ENCODE data around the gene ETV5. TPM values are rescaled to one million over a fixed set of nuclear protein-coding genes. Genes with fewer than 3 reads are reported as not detected.

The ETV5 gene
- total and polyA plus RNA-seq, 9 of the 15 experiments (the other 6 are each of a cell fraction or from before 2014, with no cell fraction given): 9.2 to 25.9 (median 15.9) TPM

GRCh38 chr3:186080849-186081438, 27.9 kb downstream of the ETV5 start:
- no TSS peak for BruUV-seq (replicated peaks)
- ChIA-PET POLR2A (interaction anchor here (0.7 to 3.2 kb wide), 4 partner anchors 12 to 172 kb away, joined by 3 to 15 read pairs (median 4); no protein-coding TSS in a partner anchor), CTCF (ENCODE audit: low intra/inter-chr PET ratio) (no interaction called here)
- intact Hi-C loops (cut with micrococcal nuclease) (no loop called here), in situ Hi-C loops (cut with MboI) (no loop called here)
- H2AFZ ChIP-seq (ENCODE audit: low read depth, low read length): no peak overlapping the region
- H3K36me3 ChIP-seq (ENCODE audit: control insufficient read depth, insufficient read depth, low read length): peaks cover 6% of the 10 kb centered on the region; the same call in 2 of the 3 replicates
- no peaks in the 10 kb centered on the region for H3K9me1 ChIP-seq (ENCODE audit: control insufficient read depth, insufficient read depth, low read length)
- no peaks in the 10 kb centered on the region for H3K79me2 ChIP-seq (ENCODE audit: control insufficient read depth, insufficient read depth, low read length)
- H3K4me3 ChIP-seq: no peak overlapping the region
- DNase-seq (ENCODE audit: extremely low read depth in 1 of 4, low spot score in 3 of 4) (no peak), ATAC-seq (no peak), FAIRE-seq (no peak)
- WGBS (ENCODE audit: insufficient coverage, low coverage, missing lambda C conversion rate): 44% methylated on average over 5 of the region's 5 CpGs
- H3K4me2 ChIP-seq (ENCODE audit: insufficient read depth, low read length): no peak overlapping the region
- H3K27ac ChIP-seq (ENCODE audit: extremely low read depth, low read depth, low read length): no peak overlapping the region
- H3K27me3 ChIP-seq (ENCODE audit: control insufficient read depth in 2 of 2, insufficient read depth in 2 of 2, low read length in 2 of 2): no peaks in the 10 kb centered on the region
- no peaks in the 10 kb centered on the region for H3K9me3 ChIP-seq (replicated peaks; ENCODE audit: control insufficient read depth, insufficient read depth, low read depth, low read length)
- H4K20me1 ChIP-seq (replicated peaks; ENCODE audit: control insufficient read depth, insufficient read depth, low read length): no peaks in the 10 kb centered on the region
- no peak overlapping the region for H3K9ac ChIP-seq (ENCODE audit: insufficient read depth in 1 of 2, low read depth in 2 of 2, low read length in 2 of 2)
- H3K4me1 ChIP-seq (replicated peaks in 1 of 2; ENCODE audit: control insufficient read depth in 2 of 2, insufficient read depth in 2 of 2, low read length in 2 of 2): no peaks in the 10 kb centered on the region
- no peak for TF ChIP-seq ZZZ3 (IDR thresholded peaks at IDR 0.05)
- TF ChIP-seq, protein P1, sequence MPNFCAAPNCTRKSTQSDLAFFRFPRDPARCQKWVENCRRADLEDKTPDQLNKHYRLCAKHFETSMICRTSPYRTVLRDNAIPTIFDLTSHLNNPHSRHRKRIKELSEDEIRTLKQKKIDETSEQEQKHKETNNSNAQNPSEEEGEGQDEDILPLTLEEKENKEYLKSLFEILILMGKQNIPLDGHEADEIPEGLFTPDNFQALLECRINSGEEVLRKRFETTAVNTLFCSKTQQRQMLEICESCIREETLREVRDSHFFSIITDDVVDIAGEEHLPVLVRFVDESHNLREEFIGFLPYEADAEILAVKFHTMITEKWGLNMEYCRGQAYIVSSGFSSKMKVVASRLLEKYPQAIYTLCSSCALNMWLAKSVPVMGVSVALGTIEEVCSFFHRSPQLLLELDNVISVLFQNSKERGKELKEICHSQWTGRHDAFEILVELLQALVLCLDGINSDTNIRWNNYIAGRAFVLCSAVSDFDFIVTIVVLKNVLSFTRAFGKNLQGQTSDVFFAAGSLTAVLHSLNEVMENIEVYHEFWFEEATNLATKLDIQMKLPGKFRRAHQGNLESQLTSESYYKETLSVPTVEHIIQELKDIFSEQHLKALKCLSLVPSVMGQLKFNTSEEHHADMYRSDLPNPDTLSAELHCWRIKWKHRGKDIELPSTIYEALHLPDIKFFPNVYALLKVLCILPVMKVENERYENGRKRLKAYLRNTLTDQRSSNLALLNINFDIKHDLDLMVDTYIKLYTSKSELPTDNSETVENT (CRISPR knock-in tag; IDR thresholded peaks at IDR 0.05): no peak
- TF ChIP-seq CTCFL (IDR thresholded peaks at IDR 0.05; ENCODE audit: borderline replicate concordance, insufficient read depth, low read depth, low read length, poor library complexity, severe bottlenecking): no peak
- TF ChIP-seq ZBTB1 (CRISPR knock-in tag; IDR thresholded peaks at IDR 0.05; ENCODE audit: borderline replicate concordance, low read depth): no peak
- no peak for TF ChIP-seq ZC3H8 (IDR thresholded peaks at IDR 0.05)
- no peak for TF ChIP-seq ZNF586 (CRISPR knock-in tag; conservative IDR thresholded peaks at IDR 0.05)
- TF ChIP-seq HMGXB4 (CRISPR knock-in tag; IDR thresholded peaks at IDR 0.05): no peak
- no peak for TF ChIP-seq MIER1 (IDR thresholded peaks at IDR 0.05; ENCODE audit: low read depth)
- no peak for TF ChIP-seq ESRRA (IDR thresholded peaks at IDR 0.05; ENCODE audit: borderline replicate concordance, low read depth)
- TF ChIP-seq ZNF717 (CRISPR knock-in tag; IDR thresholded peaks at IDR 0.05): no peak
- TF ChIP-seq, protein P2, sequence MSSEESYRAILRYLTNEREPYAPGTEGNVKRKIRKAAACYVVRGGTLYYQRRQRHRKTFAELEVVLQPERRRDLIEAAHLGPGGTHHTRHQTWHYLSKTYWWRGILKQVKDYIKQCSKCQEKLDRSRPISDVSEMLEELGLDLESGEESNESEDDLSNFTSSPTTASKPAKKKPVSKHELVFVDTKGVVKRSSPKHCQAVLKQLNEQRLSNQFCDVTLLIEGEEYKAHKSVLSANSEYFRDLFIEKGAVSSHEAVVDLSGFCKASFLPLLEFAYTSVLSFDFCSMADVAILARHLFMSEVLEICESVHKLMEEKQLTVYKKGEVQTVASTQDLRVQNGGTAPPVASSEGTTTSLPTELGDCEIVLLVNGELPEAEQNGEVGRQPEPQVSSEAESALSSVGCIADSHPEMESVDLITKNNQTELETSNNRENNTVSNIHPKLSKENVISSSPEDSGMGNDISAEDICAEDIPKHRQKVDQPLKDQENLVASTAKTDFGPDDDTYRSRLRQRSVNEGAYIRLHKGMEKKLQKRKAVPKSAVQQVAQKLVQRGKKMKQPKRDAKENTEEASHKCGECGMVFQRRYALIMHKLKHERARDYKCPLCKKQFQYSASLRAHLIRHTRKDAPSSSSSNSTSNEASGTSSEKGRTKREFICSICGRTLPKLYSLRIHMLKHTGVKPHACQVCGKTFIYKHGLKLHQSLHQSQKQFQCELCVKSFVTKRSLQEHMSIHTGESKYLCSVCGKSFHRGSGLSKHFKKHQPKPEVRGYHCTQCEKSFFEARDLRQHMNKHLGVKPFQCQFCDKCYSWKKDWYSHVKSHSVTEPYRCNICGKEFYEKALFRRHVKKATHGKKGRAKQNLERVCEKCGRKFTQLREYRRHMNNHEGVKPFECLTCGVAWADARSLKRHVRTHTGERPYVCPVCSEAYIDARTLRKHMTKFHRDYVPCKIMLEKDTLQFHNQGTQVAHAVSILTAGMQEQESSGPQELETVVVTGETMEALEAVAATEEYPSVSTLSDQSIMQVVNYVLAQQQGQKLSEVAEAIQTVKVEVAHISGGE (CRISPR knock-in tag; IDR thresholded peaks at IDR 0.05): no peak
- no peak for TF ChIP-seq SAFB (IDR thresholded peaks at IDR 0.05; ENCODE audit: borderline replicate concordance, low read depth, low read length)

Measured in K562 (cell line).